H1 (cell line): Measurements from ENCODE around the gene MYO9A. TPM values are rescaled to one million over a fixed set of nuclear protein-coding genes. Genes with fewer than 3 reads are reported as not detected.

Experiments
- CTCF ChIA-PET: fragments of 300-600 bp; sonication (Branson Sonifier 250); formaldehyde crosslinking; loops from one replicate; lab custom pipeline; 2021; ENCODE audit not compliant: partially characterized antibody; lab: Charles Lee
- POLR2A ChIA-PET: fragments of 300-600 bp; sonication (Branson Sonifier 250); formaldehyde crosslinking; loops from one replicate; lab custom pipeline; 2021; ENCODE audit warnings: inconsistent platforms; ENCODE audit not compliant: partially characterized antibody; lab: Charles Lee
- DNase-seq, 2 experiments: peaks; one replicate each; pipeline versions ENCODE4 v3.0.0 to v3.0.0-alpha.2; 2010 to 2022; ENCODE audit warnings: low spot score in 2 of 2, low read depth in 1 of 2, mixed read lengths in 1 of 2
- FAIRE-seq: peaks from 2 replicates; lab custom pipeline; 2011; peaks lifted over from hg19 to GRCh38; lab: Jason Lieb, UNC
- H2AFZ ChIP-seq: 2 replicates; pipeline ENCODE4 v1.8.1; 2012; ENCODE audit warnings: low read length, inconsistent platforms
- H2AK5ac ChIP-seq: 2 replicates; pipeline ENCODE4 v1.6.1; 2013; ENCODE audit warnings: low read depth, low read length
- H2BK120ac ChIP-seq: replicated peaks from 2 replicates; pipeline ENCODE3; 2013; ENCODE audit warnings: low read depth, low read length, inconsistent platforms
- H2BK12ac ChIP-seq: 2 replicates; pipeline ENCODE4 v1.6.1; 2013; ENCODE audit warnings: low read depth, low read length
- H2BK15ac ChIP-seq: 2 replicates; pipeline ENCODE4 v1.6.1; 2013; ENCODE audit warnings: low read length
- H2BK20ac ChIP-seq: 2 replicates; pipeline ENCODE4 v1.6.1; 2013; ENCODE audit warnings: low read length
- H2BK5ac ChIP-seq: 2 replicates; pipeline ENCODE4 v1.6.1; 2013; ENCODE audit warnings: low read depth, low read length
- H3K14ac ChIP-seq: 2 replicates; pipeline ENCODE4 v1.6.1; 2013; ENCODE audit warnings: inconsistent platforms; ENCODE audit not compliant: insufficient read length
- H3K18ac ChIP-seq: 2 replicates; pipeline ENCODE4 v1.6.1; 2013; ENCODE audit warnings: low read length; ENCODE audit errors: extremely low read depth
- H3K23ac ChIP-seq: 2 replicates; pipeline ENCODE4 v1.6.1; 2013; ENCODE audit warnings: inconsistent platforms; ENCODE audit not compliant: insufficient read length
- H3K23me2 ChIP-seq: 2 replicates; pipeline ENCODE4 v1.6.1; 2013; ENCODE audit warnings: low read depth, low read length
- H3K27ac ChIP-seq: 2 replicates; pipeline ENCODE4 v1.6.1; 2011; ENCODE audit warnings: low read depth, low read length, inconsistent platforms
- H3K27me3 ChIP-seq, 4 experiments: replicated peaks in 1 of 4; 1 replicate in 1 of 4; 2 replicates in 3 of 4; pipeline versions ENCODE4 v1.6.1 to v1.8.1; 2011 to 2013; ENCODE audit warnings: low read length in 3 of 4, mild to moderate bottlenecking in 3 of 4, inconsistent platforms in 2 of 4, mixed read lengths in 2 of 4, moderate library complexity in 1 of 4; ENCODE audit not compliant: control insufficient read depth in 3 of 4, insufficient read depth in 3 of 4; ENCODE audit errors: extremely low read depth in 1 of 4
- H3K36me3 ChIP-seq, 4 experiments: 2 replicates each; pipeline versions ENCODE4 v1.6.1 to v1.8.1; 2011 to 2013; ENCODE audit warnings: mild to moderate bottlenecking in 4 of 4, low read length in 3 of 4, moderate library complexity in 2 of 4, control low read depth in 1 of 4, inconsistent platforms in 1 of 4; ENCODE audit not compliant: insufficient read depth in 4 of 4, control insufficient read depth in 2 of 4
- H3K4ac ChIP-seq: replicated peaks from 2 replicates; pipeline ENCODE3; 2013; ENCODE audit warnings: low read length, low read depth, mixed read lengths, inconsistent platforms; ENCODE audit not compliant: insufficient read length
- H3K4me1 ChIP-seq, 4 experiments: replicated peaks in 1 of 4; 1 replicate in 1 of 4; 2 replicates in 3 of 4; pipeline versions ENCODE4 v1.6.1 to v1.8.1; 2011 to 2013; ENCODE audit warnings: low read length in 3 of 4, inconsistent platforms in 2 of 4, mixed read lengths in 1 of 4; ENCODE audit not compliant: insufficient read depth in 4 of 4, control insufficient read depth in 3 of 4
- H3K4me2 ChIP-seq, 2 experiments: 2 replicates each; pipeline versions ENCODE4 v1.6.1 to v1.8.1; 2011 to 2013; ENCODE audit warnings: low read depth in 2 of 2, low read length in 2 of 2, control low read depth in 1 of 2, inconsistent platforms in 1 of 2, mild to moderate bottlenecking in 1 of 2; ENCODE audit not compliant: insufficient read depth in 1 of 2
- H3K4me3 ChIP-seq, 4 experiments: fragments of 200-600, 300-600 bp in 1 of 4; sonication (generic), shearing (Covaris generic), sonication (Bioruptor Twin) in 1 of 4; 2 replicates each; pipeline versions ENCODE4 v1.5.1 to v1.8.1; 2011 to 2016; ENCODE audit warnings: low read length in 4 of 4, low read depth in 3 of 4, control low read depth in 2 of 4, inconsistent platforms in 2 of 4, mild to moderate bottlenecking in 2 of 4, mixed read lengths in 1 of 4, moderate library complexity in 1 of 4; ENCODE audit not compliant: insufficient read depth in 2 of 4; ENCODE audit errors: extremely low read depth in 1 of 4
- H3K56ac ChIP-seq: replicated peaks from 2 replicates; pipeline ENCODE3; 2013; ENCODE audit warnings: low read depth, mild to moderate bottlenecking, mixed read lengths, low read length, inconsistent platforms; ENCODE audit not compliant: insufficient read length
- H3K79me1 ChIP-seq: 2 replicates; pipeline ENCODE4 v1.6.1; 2013; ENCODE audit warnings: low read depth, low read length, control low read depth
- H3K79me2 ChIP-seq, 2 experiments: 2 replicates each; pipeline versions ENCODE4 v1.6.1 to v1.8.1; 2012 to 2013; ENCODE audit warnings: low read length in 2 of 2, mild to moderate bottlenecking in 2 of 2, inconsistent platforms in 1 of 2; ENCODE audit not compliant: insufficient read depth in 2 of 2, control insufficient read depth in 1 of 2
- H3K9ac ChIP-seq, 4 experiments: replicated peaks in 1 of 4; 1 replicate in 1 of 4; 2 replicates in 3 of 4; pipeline versions ENCODE4 v1.6.1 to v1.8.1; 2011 to 2013; ENCODE audit warnings: low read depth in 3 of 4, low read length in 3 of 4, control low read depth in 2 of 4, mild to moderate bottlenecking in 2 of 4, moderate library complexity in 2 of 4, inconsistent platforms in 1 of 4; ENCODE audit errors: extremely low read depth in 1 of 4
- H3K9me3 ChIP-seq, 2 experiments: 2 replicates each; pipeline versions ENCODE4 v1.6.1 to v1.8.1; 2012 to 2013; ENCODE audit warnings: mild to moderate bottlenecking in 2 of 2, moderate library complexity in 2 of 2, control low read depth in 1 of 2, inconsistent platforms in 1 of 2, low read depth in 1 of 2, low read length in 1 of 2, mixed read lengths in 1 of 2; ENCODE audit not compliant: insufficient read depth in 2 of 2
- H4K20me1 ChIP-seq, 2 experiments: replicated peaks in 1 of 2; 2 replicates each; pipeline versions ENCODE3 to v1.8.1; 2011 to 2013; ENCODE audit warnings: inconsistent platforms in 2 of 2, low read length in 2 of 2, mild to moderate bottlenecking in 1 of 2; ENCODE audit not compliant: insufficient read depth in 2 of 2, control insufficient read depth in 1 of 2
- H4K5ac ChIP-seq: 2 replicates; pipeline ENCODE4 v1.6.1; 2013; ENCODE audit warnings: low read length, low read depth, mixed read lengths, inconsistent platforms; ENCODE audit not compliant: insufficient read length
- H4K8ac ChIP-seq: 2 replicates; pipeline ENCODE4 v1.8.0; 2013; ENCODE audit warnings: mild to moderate bottlenecking, moderate library complexity, low read length, inconsistent platforms; ENCODE audit not compliant: insufficient read depth; ENCODE audit errors: extremely low read depth
- H4K91ac ChIP-seq: replicated peaks from 2 replicates; pipeline ENCODE3; 2013; ENCODE audit warnings: low read length, mixed read lengths, inconsistent platforms; ENCODE audit not compliant: insufficient read length
- SUZ12 ChIP-seq: fragments of 200-600 bp; sonication (generic); IDR thresholded peaks from 2 replicates; pipeline ENCODE4 v1.6.1; 2012; ENCODE audit warnings: mild to moderate bottlenecking, inconsistent platforms, low read length, moderate library complexity, mixed read lengths
- polyA plus RNA-seq, 7 experiments: library from polyadenylated mRNA; depleted of rRNA in 3 of 7; stranded (reverse) in 5 of 7; unstranded in 2 of 7; fragments of >200 nt in 5 of 7; fragments of 200-250 nt in 2 of 7; gene quantifications; 1 replicate in 5 of 7; 2 replicates in 1 of 7; 4 replicates in 1 of 7; pipeline versions ENCODE4 v1.2.1 to v1.2.3, GENCODE V29; 2011 to 2013; ENCODE audit warnings: missing spikeins in 2 of 7, mixed read lengths in 2 of 7
- total RNA-seq: library from RNA; stranded (reverse); fragmentation: NEBNext Ultra II Directional; extraction: Animal tissue kit (Norgen Biotek cat#: 25700); gene quantifications from 2 replicates; pipeline ENCODE4 v1.2.1, GENCODE V29; 2021

Gene MYO9A
- total and polyA plus RNA-seq, 2 of the 8 experiments (the other 6 are each of a cell fraction or from before 2014, with no cell fraction given) = 3.9 to 26.0 TPM

DNA sequence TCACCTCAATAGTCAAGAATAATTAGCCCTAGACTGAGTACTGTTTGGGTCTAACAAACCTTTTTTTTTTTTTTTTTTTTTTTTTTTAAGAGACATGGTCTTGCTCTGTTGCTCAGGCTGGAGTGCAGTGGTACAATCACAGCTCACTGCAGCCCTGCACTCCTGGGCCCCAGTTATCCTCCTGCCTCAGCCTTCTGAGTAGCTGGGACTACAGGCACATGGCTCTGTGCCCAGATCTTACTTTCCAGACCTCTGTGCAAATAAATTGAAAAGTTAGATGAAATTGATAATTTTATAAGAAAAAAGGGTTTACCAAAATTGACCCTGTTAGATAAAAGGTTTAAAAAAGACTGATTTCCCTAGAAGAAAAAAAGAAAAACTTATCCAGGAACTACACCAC lies 228.6 kb downstream of the MYO9A start:
- Histone ChIP-seq H3K36me3 (no peaks in the 10 kb centered on the region), H3K27ac (no peak overlapping the region), H3K4me1 (peaks cover 0 to 4% (median 0%) of the 10 kb centered on the region in 4 experiments; a peak in 2 of 7 replicates), H3K18ac (no peak overlapping the region), H4K91ac (no peak overlapping the region), H4K5ac (no peak overlapping the region), H3K9me3 (no peaks in the 10 kb centered on the region), H3K23ac (no peak overlapping the region), H2BK5ac (no peak overlapping the region), H2BK20ac (no peak overlapping the region), H3K79me2 (no peaks in the 10 kb centered on the region), H2AFZ (no peak overlapping the region), H3K27me3 (no peaks in the 10 kb centered on the region), H3K4me3 (no peak overlapping the region), H3K79me1 (no peaks in the 10 kb centered on the region), H4K20me1 (no peaks in the 10 kb centered on the region), H3K9ac (no peak overlapping the region), H3K56ac (no peak overlapping the region), H3K23me2 (no peaks in the 10 kb centered on the region), H2BK120ac (no peak overlapping the region), H3K4ac (no peak overlapping the region), H2BK12ac (no peak overlapping the region), H2AK5ac (no peak overlapping the region), H3K14ac (no peak overlapping the region), H2BK15ac (no peak overlapping the region), H3K4me2 (no peak overlapping the region), H4K8ac (no peak overlapping the region)
- DNase-seq = no peak
- no peak for FAIRE-seq
- ChIA-PET CTCF (no interaction called here), POLR2A (no interaction called here)
- TF ChIP-seq SUZ12 = no peak
